ENCODE measurements around the gene SGSH.

- no peak for TF ChIP-seq CTCF (conservative IDR thresholded peaks at IDR 0.05 in 1 of 2, IDR thresholded peaks at IDR 0.05 in 1 of 2; ENCODE audit: extremely low read depth in 1 of 2, insufficient read depth in 1 of 2, low read depth in 1 of 2, low read length in 2 of 2)
- no peak for TF ChIP-seq EZH2 (IDR thresholded peaks at IDR 0.05; ENCODE audit: borderline replicate concordance, low read length)
These were observed 18.7 kb downstream of the SGSH start for GRCh38 chr17:80201446-80201845.

Measured in mammary epithelial cell (primary cell).